Nephron progenitor cell (in vitro differentiated cells): ENCODE data around the gene CDC5L.

Experiments
- DNase-seq: peaks from one replicate; pipeline ENCODE4 v3.0.0; 2021
- H3K27ac Mint-ChIP-seq: 2 replicates; pipeline ENCODE4 v1.8.0; 2021; ENCODE audit warnings: mild to moderate bottlenecking, moderate library complexity, mixed read lengths
- H3K27me3 Mint-ChIP-seq: 2 replicates; pipeline ENCODE4 v1.8.0; 2021; ENCODE audit warnings: mild to moderate bottlenecking, low read depth, mixed read lengths; ENCODE audit not compliant: poor library complexity
- H3K36me3 Mint-ChIP-seq: 2 replicates; pipeline ENCODE4 v1.8.0; 2021; ENCODE audit warnings: low read depth, mixed read lengths
- H3K4me1 Mint-ChIP-seq: 2 replicates; pipeline ENCODE4 v1.8.0; 2021; ENCODE audit warnings: mixed read lengths
- H3K4me3 Mint-ChIP-seq: 2 replicates; pipeline ENCODE4 v1.8.0; 2021; ENCODE audit warnings: mild to moderate bottlenecking, moderate library complexity, mixed read lengths
- H3K9me3 Mint-ChIP-seq: 2 replicates; pipeline ENCODE4 v1.8.0; 2021; ENCODE audit warnings: mild to moderate bottlenecking, moderate library complexity, mixed read lengths
- CTCF ChIP-seq: fragments of 200-600 bp; sonication (generic); IDR thresholded peaks from 2 replicates; pipeline ENCODE4 v1.5.0; 2021; ENCODE audit warnings: antibody characterized with exemption

The CDC5L gene

GRCh38 chr6:44367681-44368080 is 19.8 kb upstream of the CDC5L start:
- H3K4me1 Mint-ChIP-seq = no peaks in the 10 kb centered on the region
- DNase-seq = no peak
- no peaks in the 10 kb centered on the region for H3K36me3 Mint-ChIP-seq
- H3K27me3 Mint-ChIP-seq = peaks cover 30% of the 10 kb centered on the region
- no peak for TF ChIP-seq CTCF
- H3K27ac Mint-ChIP-seq = no peak overlapping the region
- H3K9me3 Mint-ChIP-seq = no peaks in the 10 kb centered on the region
- H3K4me3 Mint-ChIP-seq = no peak overlapping the region

- Mint-ChIP-seq H3K4me1 (no peaks in the 10 kb centered on the region), H3K27me3 (peaks cover 19% of the 10 kb centered on the region), H3K9me3 (no peaks in the 10 kb centered on the region), H3K4me3 (no peak overlapping the region), H3K36me3 (no peaks in the 10 kb centered on the region), H3K27ac (no peak overlapping the region)
- DNase-seq = no peak
- no peak for TF ChIP-seq CTCF
These were observed 14.5 kb upstream of the CDC5L start for GRCh38 chr6:44373051-44373450.

DNA sequence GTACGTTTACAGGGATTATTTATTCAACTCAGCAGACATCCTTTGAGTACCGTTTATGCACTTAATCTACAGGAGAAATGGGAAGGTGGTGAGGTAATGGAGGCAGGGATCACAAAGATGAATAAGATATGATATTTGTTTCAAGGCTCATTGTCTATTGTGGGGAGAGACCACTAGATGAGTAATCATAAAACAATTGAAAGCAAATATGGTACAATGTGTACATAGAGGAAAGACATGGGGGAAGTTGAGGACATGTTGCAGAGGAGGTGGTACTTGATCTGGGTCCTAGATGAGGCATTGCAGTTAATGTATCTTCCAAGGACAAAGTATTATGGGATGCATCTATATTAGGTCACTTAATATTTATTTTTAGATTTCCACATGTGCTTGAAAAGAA is 13.7 kb upstream of the CDC5L start:
- no peak for DNase-seq
- peaks cover 15% of the 10 kb centered on the region for H3K27me3 Mint-ChIP-seq
- TF ChIP-seq CTCF = no peak
- H3K9me3 Mint-ChIP-seq = no peaks in the 10 kb centered on the region
- H3K36me3 Mint-ChIP-seq = no peaks in the 10 kb centered on the region
- H3K4me3 Mint-ChIP-seq = no peak overlapping the region
- no peak overlapping the region for H3K27ac Mint-ChIP-seq
- no peaks in the 10 kb centered on the region for H3K4me1 Mint-ChIP-seq

- Mint-ChIP-seq H3K36me3 (no peaks in the 10 kb centered on the region), H3K27ac (no peak overlapping the region), H3K27me3 (peaks cover 13% of the 10 kb centered on the region), H3K9me3 (no peaks in the 10 kb centered on the region), H3K4me3 (no peak overlapping the region), H3K4me1 (no peaks in the 10 kb centered on the region)
- DNase-seq = no peak
- no peak for TF ChIP-seq CTCF
These were observed 12.4 kb upstream of the CDC5L start for GRCh38 chr6:44375071-44375470.

DNA sequence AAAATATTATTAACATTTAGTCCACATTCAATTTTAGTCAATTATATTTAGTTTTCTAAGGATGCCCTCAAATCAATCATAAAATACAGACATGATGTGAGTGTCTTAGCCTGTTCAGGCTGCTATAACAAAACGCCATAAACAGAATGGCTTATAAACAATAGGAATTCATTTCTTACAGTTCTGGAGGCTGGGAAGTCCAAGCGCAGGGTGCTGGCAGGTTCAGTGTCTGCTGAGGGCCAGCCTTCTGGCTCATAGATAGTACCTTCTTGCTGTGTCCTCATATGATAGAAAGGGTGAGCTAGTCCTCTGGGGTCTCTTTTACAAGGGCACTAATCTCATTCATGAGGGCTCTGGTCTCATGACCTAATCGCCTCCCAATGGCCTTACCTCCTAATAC is 10.0 kb upstream of the CDC5L start:
- Mint-ChIP-seq H3K4me3 (no peak overlapping the region), H3K4me1 (no peaks in the 10 kb centered on the region), H3K36me3 (no peaks in the 10 kb centered on the region), H3K27me3 (peaks cover 13% of the 10 kb centered on the region), H3K27ac (no peak overlapping the region), H3K9me3 (no peaks in the 10 kb centered on the region)
- no peak for TF ChIP-seq CTCF
- no peak for DNase-seq

- H3K27me3 Mint-ChIP-seq = peaks cover 12% of the 10 kb centered on the region
These were observed 9.5 kb upstream of the CDC5L start for GRCh38 chr6:44377971-44378370.

More at GRCh38 chr6:44377971-44378370, 9.5 kb upstream of the CDC5L start:
- Mint-ChIP-seq H3K36me3 (no peaks in the 10 kb centered on the region), H3K4me1 (no peaks in the 10 kb centered on the region), H3K4me3 (no peak overlapping the region), H3K9me3 (no peaks in the 10 kb centered on the region), H3K27ac (no peak overlapping the region)
- no peak for TF ChIP-seq CTCF
- DNase-seq = no peak
